Right renal cortex interstitium (tissue), 3 donors: ENCODE data around the gene AMOT. TPM values are rescaled to one million over a fixed set of nuclear protein-coding genes. Genes with fewer than 3 reads are reported as not detected.

Source experiments
- DNase-seq, 3 donors: peaks; one replicate each; pipeline ENCODE4 v3.0.0-alpha.2; 2013; ENCODE audit warnings: low read depth in 3 of 3, low spot score in 2 of 3
- polyA plus RNA-seq, 3 donors: library from polyadenylated mRNA; unstranded; fragments of 120-200 nt; gene quantifications; one replicate each; pipeline ENCODE4 v1.2.1, GENCODE V29; 2013; ENCODE audit not compliant: insufficient read length in 3 of 3

AMOT gene
- polyA plus RNA-seq, 3 donors = 64.1 to 77.9 (median 64.8) TPM

GRCh38 chrX:112753116-112753515 is 87.5 kb downstream of the AMOT start:
- DNase-seq = no peak

GRCh38 chrX:112751076-112751475 is 89.6 kb downstream of the AMOT start:
- no peak for DNase-seq

- no peak for DNase-seq
Observed at GRCh38 chrX:112746812-112747595, 93.6 kb downstream of the AMOT start.

- no peak for DNase-seq
Observed at GRCh38 chrX:112738347-112739033, 102.1 kb downstream of the AMOT start.

- DNase-seq = no peak
Observed at GRCh38 chrX:112736310-112736709, 104.3 kb downstream of the AMOT start.

GRCh38 chrX:112735147-112735546 is 105.5 kb downstream of the AMOT start:
- no peak for DNase-seq

GRCh38 chrX:112734290-112734689 is 106.3 kb downstream of the AMOT start:
- no peak for DNase-seq

- DNase-seq = no peak
Observed at GRCh38 chrX:112731793-112732192, 108.8 kb downstream of the AMOT start.

Other genes with a start within 250 kb of the AMOT start
- gene LHFPL1, start 160.9 kb downstream of the AMOT start, polyA plus RNA-seq = under 1 TPM; 0.68 to 0.90 (median 0.74) TPM